Renal cortex interstitium (tissue), 11 donors: ENCODE data around the gene TAPT1. TPM values are rescaled to one million over a fixed set of nuclear protein-coding genes. Genes with fewer than 3 reads are reported as not detected.

ENCODE experiments used
- DNase-seq, 11 donors: peaks; one replicate each; pipeline ENCODE4 v3.0.0-alpha.2; 2013; ENCODE audit warnings: low read depth in 9 of 11, low spot score in 4 of 11; ENCODE audit errors: extremely low read depth in 1 of 11
- polyA plus RNA-seq, 3 donors: library from polyadenylated mRNA; unstranded; fragments of 120-200 nt; gene quantifications; one replicate each; pipeline ENCODE4 v1.2.1, GENCODE V29; 2013; ENCODE audit not compliant: insufficient read length in 3 of 3

TAPT1 gene
- polyA plus RNA-seq, 3 donors, result 31.9 to 46.5 (median 38.2) TPM

- DNase-seq, result no peak
These were observed 102.8 kb downstream of the TAPT1 start for GRCh38 chr4:16123356-16124084.

- DNase-seq, result no peak
These were observed 103.5 kb downstream of the TAPT1 start for GRCh38 chr4:16122784-16123183.

- DNase-seq, result no peak
These were observed 104.0 kb downstream of the TAPT1 start for GRCh38 chr4:16122308-16122711.

- DNase-seq, result no peak
These were observed 105.6 kb downstream of the TAPT1 start for GRCh38 chr4:16120720-16121119.

GRCh38 chr4:16119981-16120380, 106.3 kb downstream of the TAPT1 start:
- no peak for DNase-seq

GRCh38 chr4:16118090-16118489, 108.2 kb downstream of the TAPT1 start:
- DNase-seq, result no peak

- no peak for DNase-seq
These were observed 109.1 kb downstream of the TAPT1 start for GRCh38 chr4:16117164-16117563.

GRCh38 chr4:16116493-16116990, 109.7 kb downstream of the TAPT1 start:
- DNase-seq, result no peak

GRCh38 chr4:16116019-16116418, 110.3 kb downstream of the TAPT1 start:
- DNase-seq, result no peak

- DNase-seq, result no peak
These were observed 111.7 kb downstream of the TAPT1 start for GRCh38 chr4:16114546-16114945.

GRCh38 chr4:16113741-16114140, 112.5 kb downstream of the TAPT1 start:
- no peak for DNase-seq

- no peak for DNase-seq
These were observed 114.7 kb downstream of the TAPT1 start for GRCh38 chr4:16111533-16111932.

- DNase-seq, result no peak
These were observed 115.5 kb downstream of the TAPT1 start for GRCh38 chr4:16110661-16111290.

Other genes starting within 250 kb of the TAPT1 start
- 10 to 100 TPM; 31.2 to 49.1 (median 37.7) TPM for gene PROM1, start 142.4 kb downstream of the TAPT1 start, polyA plus RNA-seq